Measurements from ENCODE around the gene PRR15L. TPM values are rescaled to one million over a fixed set of nuclear protein-coding genes. Genes with fewer than 3 reads are reported as not detected.
"Not testable (repeated sequence)": the region's sequence is repeated elsewhere in the genome, so short reads cannot be mapped to it uniquely, and the experiment has no call there.

Gene PRR15L
- total RNA-seq, 1 donor from 2014 or later, result not detected

GRCh38 chr17:47928415-47928814, 29.3 kb downstream of the PRR15L start:
- peaks cover 22% of the 10 kb centered on the region for H3K36me3 Mint-ChIP-seq (ENCODE audit: unreplicated experiment)
- no peaks in the 10 kb centered on the region for H3K9me3 Mint-ChIP-seq (ENCODE audit: unreplicated experiment)
- H3K27me3 Mint-ChIP-seq (ENCODE audit: unreplicated experiment), result no peaks in the 10 kb centered on the region
- H3K27ac Mint-ChIP-seq (ENCODE audit: unreplicated experiment), result no peak overlapping the region
- TF ChIP-seq CTCF (IDR thresholded peaks at IDR 0.05), result no peak
- H3K4me1 Mint-ChIP-seq (ENCODE audit: unreplicated experiment), result peaks cover 10% of the 10 kb centered on the region
- no peak overlapping the region for H3K4me3 Mint-ChIP-seq (ENCODE audit: unreplicated experiment)
- no peak for DNase-seq (ENCODE audit: extremely low spot score, unreplicated experiment)

- peaks cover 26% of the 10 kb centered on the region for H3K36me3 Mint-ChIP-seq (ENCODE audit: unreplicated experiment)
- no peak for TF ChIP-seq CTCF (IDR thresholded peaks at IDR 0.05)
- no peak for DNase-seq (ENCODE audit: extremely low spot score, unreplicated experiment)
- no peaks in the 10 kb centered on the region for H3K9me3 Mint-ChIP-seq (ENCODE audit: unreplicated experiment)
- H3K27me3 Mint-ChIP-seq (ENCODE audit: unreplicated experiment), result no peaks in the 10 kb centered on the region
- H3K4me1 Mint-ChIP-seq (ENCODE audit: unreplicated experiment), result peaks cover 10% of the 10 kb centered on the region
- no peak overlapping the region for H3K4me3 Mint-ChIP-seq (ENCODE audit: unreplicated experiment)
- no peak overlapping the region for H3K27ac Mint-ChIP-seq (ENCODE audit: unreplicated experiment)
Observed at GRCh38 chr17:47927821-47928400, 29.8 kb downstream of the PRR15L start.

GRCh38 chr17:47925678-47925988, 32.0 kb downstream of the PRR15L start:
- Mint-ChIP-seq H3K4me3 (ENCODE audit: unreplicated experiment) (no peak overlapping the region), H3K27ac (ENCODE audit: unreplicated experiment) (no peak overlapping the region), H3K4me1 (ENCODE audit: unreplicated experiment) (no peaks in the 10 kb centered on the region), H3K9me3 (ENCODE audit: unreplicated experiment) (no peaks in the 10 kb centered on the region), H3K36me3 (ENCODE audit: unreplicated experiment) (peaks cover 30% of the 10 kb centered on the region), H3K27me3 (ENCODE audit: unreplicated experiment) (no peaks in the 10 kb centered on the region)
- no peak for TF ChIP-seq CTCF (IDR thresholded peaks at IDR 0.05)
- DNase-seq (ENCODE audit: extremely low spot score, unreplicated experiment), result no peak

GRCh38 chr17:47924785-47925677, 32.7 kb downstream of the PRR15L start:
- no peak overlapping the region for H3K4me3 Mint-ChIP-seq (ENCODE audit: unreplicated experiment)
- peaks cover 31% of the 10 kb centered on the region for H3K36me3 Mint-ChIP-seq (ENCODE audit: unreplicated experiment)
- DNase-seq (ENCODE audit: extremely low spot score, unreplicated experiment), result no peak
- H3K27ac Mint-ChIP-seq (ENCODE audit: unreplicated experiment), result no peak overlapping the region
- H3K9me3 Mint-ChIP-seq (ENCODE audit: unreplicated experiment), result no peaks in the 10 kb centered on the region
- TF ChIP-seq CTCF (IDR thresholded peaks at IDR 0.05), result no peak
- H3K27me3 Mint-ChIP-seq (ENCODE audit: unreplicated experiment), result no peaks in the 10 kb centered on the region
- no peaks in the 10 kb centered on the region for H3K4me1 Mint-ChIP-seq (ENCODE audit: unreplicated experiment)

- not testable (repeated sequence) for H3K9me3 Mint-ChIP-seq (ENCODE audit: unreplicated experiment); H3K27me3 Mint-ChIP-seq (ENCODE audit: unreplicated experiment); DNase-seq (ENCODE audit: extremely low spot score, unreplicated experiment); H3K27ac Mint-ChIP-seq (ENCODE audit: unreplicated experiment); H3K4me3 Mint-ChIP-seq (ENCODE audit: unreplicated experiment); H3K4me1 Mint-ChIP-seq (ENCODE audit: unreplicated experiment)
- H3K36me3 Mint-ChIP-seq (ENCODE audit: unreplicated experiment), result peaks cover 28% of the 10 kb centered on the region
Observed at GRCh38 chr17:47919889-47920288, 37.8 kb downstream of the PRR15L start.
